DMS 273 (cell line): Measurements from ENCODE around the gene DIP2A.
A peak's percentile ranks its signal among the peaks of the same experiment; 100 is the strongest.
"Not testable (repeated sequence)": the region's sequence is repeated elsewhere in the genome, so short reads cannot be mapped to it uniquely, and the experiment has no call there.

ENCODE experiments used
- DNase-seq: peaks from one replicate; lab custom pipeline; 2025; ENCODE audit not compliant: unreplicated experiment; lab: John Stamatoyannopoulos, UW

The DIP2A gene

DNA sequence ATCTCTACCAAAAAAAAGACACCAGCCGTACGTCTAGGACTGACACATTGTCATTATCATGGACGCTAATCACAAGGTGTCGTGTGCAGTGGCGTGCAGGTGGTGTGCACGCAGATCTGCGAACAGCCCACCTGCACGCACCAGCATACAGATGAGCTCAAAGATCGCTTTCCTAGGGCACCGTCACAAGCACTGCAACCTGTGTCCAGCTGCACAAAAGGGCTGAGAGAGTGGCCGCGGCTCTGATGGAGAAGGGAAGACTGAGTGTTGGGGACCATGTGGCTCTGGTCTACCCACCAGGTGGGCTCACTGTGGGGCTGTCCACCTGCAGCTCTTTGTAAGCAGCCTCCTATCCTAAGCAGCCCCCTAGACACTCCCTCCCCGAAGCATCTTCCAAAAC is 95.3 kb downstream of the DIP2A start:
- DNase-seq: no peak

- DNase-seq: peak; percentile 17
These were observed 95.9 kb downstream of the DIP2A start for GRCh38 chr21:46554431-46555224.

- DNase-seq: no peak
These were observed 96.5 kb downstream of the DIP2A start for GRCh38 chr21:46555225-46555617.

- DNase-seq: no peak
These were observed 97.0 kb downstream of the DIP2A start for GRCh38 chr21:46555678-46556077.

- no peak for DNase-seq
These were observed 98.1 kb downstream of the DIP2A start for GRCh38 chr21:46556802-46557201.

- DNase-seq: no peak
These were observed 98.8 kb downstream of the DIP2A start for GRCh38 chr21:46557469-46557868.

GRCh38 chr21:46557919-46558392 is 99.3 kb downstream of the DIP2A start:
- no peak for DNase-seq

DNA sequence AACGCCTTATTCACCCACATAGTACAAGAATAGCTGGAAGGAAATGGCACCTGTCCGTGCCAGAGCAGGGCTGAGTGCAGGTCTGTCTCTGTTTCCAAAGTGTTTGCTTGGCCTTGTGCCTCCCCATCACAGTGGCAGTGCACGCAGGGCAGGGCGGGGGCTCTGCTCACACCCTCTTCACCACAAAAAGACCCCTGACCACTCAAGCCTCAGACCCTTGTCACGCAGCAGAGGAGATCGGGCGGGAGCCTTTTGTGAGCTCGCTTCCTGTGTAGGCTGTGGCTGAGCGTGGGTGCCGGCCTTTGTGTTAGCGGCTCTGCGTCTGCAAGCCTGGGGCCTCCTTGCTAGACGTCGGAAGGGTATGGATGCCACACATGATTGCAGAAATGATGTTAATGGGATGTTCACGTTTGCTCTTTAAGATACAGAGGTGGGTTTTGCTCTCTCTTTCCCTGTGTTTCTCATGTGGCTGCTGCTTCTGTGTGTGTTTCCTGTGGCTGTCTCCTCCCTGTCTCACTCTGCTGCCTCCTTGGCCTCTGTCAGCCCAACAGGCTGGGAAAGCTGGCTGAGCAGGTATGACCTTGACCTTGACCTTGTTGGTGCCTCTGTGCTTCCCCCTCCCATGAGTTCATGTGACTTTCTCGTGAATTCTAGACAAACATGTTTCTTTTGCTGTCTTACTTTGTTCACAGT is 100.7 kb downstream of the DIP2A start:
- DNase-seq: no peak

DNA sequence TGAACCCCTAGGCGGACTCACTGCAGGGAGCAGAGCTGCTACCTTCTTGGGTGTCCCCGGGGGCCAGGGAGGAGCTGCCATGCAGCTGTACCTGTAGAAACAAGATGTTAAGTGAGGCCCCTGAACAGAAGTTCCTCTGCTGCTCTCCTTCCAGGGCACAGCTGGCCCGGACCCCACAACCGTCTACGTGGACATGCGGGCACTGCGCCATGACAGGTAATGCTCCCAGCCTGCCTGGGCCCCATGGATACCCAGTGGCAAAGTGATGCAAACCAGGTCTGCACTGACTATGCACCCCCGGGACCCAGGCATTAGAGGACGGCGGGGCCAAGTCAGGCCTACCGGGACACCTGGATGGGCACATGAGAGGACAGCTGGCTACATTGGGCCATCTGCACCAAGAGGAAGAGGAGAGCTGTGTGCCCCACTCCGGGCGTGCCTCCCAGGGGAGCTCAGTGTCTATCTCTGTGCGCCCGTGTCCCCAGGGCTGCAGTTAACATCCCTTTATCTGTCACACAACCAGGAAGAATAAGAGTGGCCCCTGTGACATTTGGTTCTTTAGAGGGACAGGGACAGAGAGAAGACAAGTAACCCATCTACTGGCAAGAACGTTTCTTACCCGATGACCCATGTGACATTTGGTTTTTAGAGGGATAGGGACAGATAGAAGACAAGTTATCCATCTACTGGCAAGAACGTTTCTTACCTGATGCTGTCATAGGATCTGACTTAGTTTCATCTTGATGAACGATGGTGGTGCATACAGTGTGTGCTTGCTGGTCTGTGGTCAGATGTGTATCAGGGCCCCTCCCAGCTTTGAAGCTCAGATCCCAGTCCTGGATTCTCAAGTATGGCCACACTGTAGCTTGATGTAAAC is 102.1 kb downstream of the DIP2A start:
- no peak for DNase-seq

DNA sequence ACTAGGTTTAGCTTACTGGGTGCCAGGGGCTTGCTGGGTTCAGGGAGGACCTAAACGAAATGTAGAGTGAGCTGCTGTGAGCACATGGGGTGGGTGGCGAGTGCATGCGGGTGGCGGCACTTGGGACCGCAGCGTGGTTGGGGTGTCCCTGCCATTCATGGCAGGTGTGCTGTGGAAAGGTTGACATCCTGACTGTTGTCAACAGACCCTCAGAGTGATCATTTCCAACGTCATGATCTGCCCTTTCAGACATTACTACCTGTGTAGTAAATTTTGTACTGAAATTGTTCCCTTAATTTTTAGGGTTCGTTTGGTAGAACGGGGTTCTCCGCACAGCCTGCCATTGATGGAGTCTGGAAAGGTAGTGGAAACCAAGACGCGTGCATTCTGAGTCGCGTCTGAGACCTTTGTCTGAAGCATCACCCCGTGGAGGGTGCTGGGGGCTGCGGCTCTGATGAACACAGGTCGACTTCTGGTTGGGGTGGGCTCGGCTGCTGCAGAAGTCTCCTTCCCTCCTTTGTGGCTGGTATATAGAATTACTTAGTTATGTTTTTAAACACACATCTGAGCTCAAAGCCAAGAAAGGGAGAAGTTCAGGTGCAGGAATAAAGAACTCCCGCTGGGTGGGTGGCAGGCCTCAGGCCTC is 102.9 kb downstream of the DIP2A start:
- DNase-seq: no peak

DNA sequence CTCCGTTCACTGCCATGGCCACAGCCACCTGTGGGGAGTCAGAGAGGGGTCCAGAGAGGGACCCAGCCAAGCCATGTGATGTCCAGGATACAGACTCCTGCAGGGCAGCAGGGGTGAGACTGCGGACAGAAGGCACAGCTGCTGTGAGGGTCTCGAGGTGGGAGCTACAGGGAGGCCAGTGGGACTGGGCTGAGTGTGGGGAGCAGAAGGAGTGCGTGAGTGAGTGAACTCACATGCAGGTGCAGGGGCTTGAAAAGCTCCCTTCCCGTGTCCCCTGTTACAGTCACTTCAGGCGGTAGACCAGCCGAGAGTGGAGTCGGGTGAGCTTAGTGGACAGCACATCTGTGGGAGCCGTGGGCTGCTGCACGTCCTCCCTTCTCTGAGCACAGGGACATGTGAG is 103.8 kb downstream of the DIP2A start:
- no peak for DNase-seq

GRCh38 chr21:46562964-46563607 is 104.4 kb downstream of the DIP2A start:
- no peak for DNase-seq

DNA sequence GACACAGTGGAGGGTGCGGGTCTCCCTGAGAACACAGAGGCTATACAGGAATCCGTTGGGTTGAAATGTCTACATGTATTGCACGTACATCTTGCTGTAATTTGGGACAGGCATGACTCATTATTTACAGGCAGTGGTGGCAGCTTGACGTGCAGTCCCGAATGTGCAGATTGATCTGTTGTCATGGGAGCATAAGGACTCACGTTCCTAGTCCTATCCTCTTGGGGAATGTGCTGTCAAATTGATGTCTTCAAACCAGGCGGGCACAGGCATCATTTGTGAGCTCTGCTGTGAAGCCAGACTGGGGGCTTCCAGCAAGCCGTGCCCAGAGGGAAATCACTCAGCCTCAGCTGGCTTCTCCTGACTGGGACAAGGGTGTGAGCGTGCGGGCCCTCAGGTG is 105.7 kb downstream of the DIP2A start:
- no peak for DNase-seq

- no peak for DNase-seq
These were observed 108.7 kb downstream of the DIP2A start for GRCh38 chr21:46567348-46567747.

- DNase-seq: no peak
These were observed 109.9 kb downstream of the DIP2A start for GRCh38 chr21:46568562-46568961.

- no peak for DNase-seq
These were observed 110.4 kb downstream of the DIP2A start for GRCh38 chr21:46569081-46569480.

DNA sequence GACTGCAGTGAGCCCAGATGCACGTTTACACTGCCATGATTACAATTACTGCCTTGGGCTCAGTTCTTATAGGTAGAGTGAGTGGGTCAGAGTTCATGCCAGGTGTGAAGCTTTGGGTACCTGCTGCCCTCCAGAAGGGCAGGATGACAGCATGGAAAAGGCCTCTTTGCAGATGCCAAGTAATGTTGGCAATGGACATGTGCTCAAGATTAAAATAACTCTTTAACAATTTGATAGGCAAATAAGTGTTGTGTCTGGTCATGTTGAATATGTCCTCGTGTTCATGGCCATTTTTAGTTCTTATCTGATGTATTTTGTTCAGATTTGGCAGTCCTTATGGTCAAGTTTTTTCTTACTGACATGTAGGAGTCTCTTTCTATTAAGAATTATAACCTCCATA is 111.4 kb downstream of the DIP2A start:
- no peak for DNase-seq

DNA sequence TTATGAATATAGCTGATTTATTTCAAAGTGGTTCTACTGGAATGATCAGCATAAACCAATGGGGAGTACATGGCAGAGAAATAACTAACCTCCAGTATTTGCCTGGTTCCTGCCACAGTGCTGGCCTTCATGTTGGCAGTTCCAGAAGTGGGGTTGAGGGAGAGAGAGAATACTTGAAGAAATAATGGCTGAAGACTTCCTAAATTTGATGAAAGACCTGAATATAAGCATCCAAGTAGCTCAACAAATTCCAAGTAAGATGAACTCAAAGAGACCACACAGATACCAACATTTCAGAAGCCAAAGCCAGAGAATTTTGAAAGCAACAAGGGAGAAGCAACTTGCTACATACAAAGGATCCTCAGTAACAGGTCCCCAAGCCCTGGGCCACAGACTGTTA is 111.9 kb downstream of the DIP2A start:
- no peak for DNase-seq

GRCh38 chr21:46572850-46573249 is 114.2 kb downstream of the DIP2A start:
- DNase-seq: no peak

DNA sequence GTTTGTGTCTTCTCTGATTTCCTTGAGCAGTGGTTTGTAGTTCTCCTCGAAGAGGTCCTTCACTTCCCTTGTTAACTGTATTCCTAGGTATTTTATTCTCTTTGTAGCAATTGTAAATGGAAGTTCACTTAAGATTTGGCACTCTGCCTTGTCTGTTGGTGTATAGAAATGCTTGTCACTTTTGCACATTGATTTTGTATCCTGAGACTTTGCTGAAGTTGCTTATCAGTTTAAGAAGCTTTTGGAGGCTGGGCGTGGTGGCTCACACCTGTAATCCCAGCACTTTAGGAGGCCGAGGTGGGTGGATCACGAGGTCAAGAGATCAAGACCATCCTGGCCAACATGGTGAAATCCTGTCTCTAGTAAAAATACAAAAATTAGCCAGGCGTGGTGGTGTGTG is 119.1 kb downstream of the DIP2A start:
- DNase-seq: not testable (repeated sequence)

DNA sequence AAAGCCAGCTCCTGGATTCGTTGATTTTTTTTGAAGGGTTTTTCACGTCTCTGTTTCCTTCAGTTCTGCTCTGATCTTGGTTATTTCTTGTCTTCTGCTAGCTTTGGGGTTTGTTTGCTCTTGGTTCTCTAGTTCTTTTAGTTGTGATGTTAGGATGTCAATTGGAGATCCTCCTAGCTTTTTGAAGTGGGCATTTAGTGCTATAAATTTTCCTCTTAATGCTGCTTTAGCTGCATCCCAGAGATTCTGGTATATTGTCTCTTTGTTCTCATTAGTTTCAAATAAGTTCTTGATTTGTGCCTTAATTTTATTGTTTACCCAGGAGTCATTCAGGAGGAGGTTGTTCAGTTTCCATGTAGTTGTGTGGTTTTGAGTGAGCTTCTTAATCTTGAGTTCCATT is 120.7 kb downstream of the DIP2A start:
- not testable (repeated sequence) for DNase-seq
